OCI-LY3 (cell line): Measurements from ENCODE around the gene N4BP2.

Experiments used
- H2AFZ ChIP-seq: fragments of 200-600, 300-600 bp; shearing (Covaris generic); 2 replicates; pipeline ENCODE4 v1.6.0; 2014; ENCODE audit warnings: antibody characterized with exemption, low read depth, low read length
- H3K27ac ChIP-seq: fragments of 200-600, 300-600 bp; sonication (generic); 2 replicates; pipeline ENCODE4 v1.5.1; 2014; ENCODE audit warnings: mild to moderate bottlenecking, low read length, moderate library complexity, mixed read lengths
- H3K27me3 ChIP-seq: fragments of 200-600, 300-600 bp; sonication (generic); 2 replicates; pipeline ENCODE4 v1.6.1; 2014; ENCODE audit warnings: low read depth, low read length, mixed read lengths
- H3K36me3 ChIP-seq: fragments of 200-600, 300-600 bp; sonication (generic); replicated peaks from 2 replicates; pipeline ENCODE3; 2014; ENCODE audit warnings: low read depth, low read length, mixed read lengths
- H3K4me1 ChIP-seq: fragments of 300-600, 200-600 bp; sonication (generic); 2 replicates; pipeline ENCODE4 v1.6.1; 2014; ENCODE audit warnings: low read length, mixed read lengths
- H3K4me2 ChIP-seq: fragments of 200-600, 300-600 bp; sonication (generic); 2 replicates; pipeline ENCODE4 v1.6.1; 2014; ENCODE audit warnings: low read length, mixed read lengths
- H3K4me3 ChIP-seq: fragments of 300-600, 200-600 bp; sonication (generic); 2 replicates; pipeline ENCODE4 v1.5.1; 2014; ENCODE audit warnings: antibody characterized with exemption, mild to moderate bottlenecking, low read length, moderate library complexity
- H3K79me2 ChIP-seq: fragments of 300-600, 200-600 bp; shearing (Covaris generic); 2 replicates; pipeline ENCODE4 v1.6.1; 2014; ENCODE audit warnings: mild to moderate bottlenecking, low read length, mixed read lengths
- H3K9ac ChIP-seq: fragments of 300-600, 200-600 bp; shearing (Covaris generic); 2 replicates; pipeline ENCODE4 v1.6.0; 2014; ENCODE audit warnings: mild to moderate bottlenecking, low read length, moderate library complexity
- H3K9me3 ChIP-seq: fragments of 200-600, 300-600 bp; shearing (Covaris generic); 2 replicates; pipeline ENCODE4 v1.6.1; 2014; ENCODE audit warnings: low read length, mixed read lengths; ENCODE audit not compliant: insufficient read depth
- H4K20me1 ChIP-seq: fragments of 200-600, 300-600 bp; sonication (generic); 2 replicates; pipeline ENCODE4 v1.6.1; 2016; ENCODE audit warnings: low read length, mixed read lengths; ENCODE audit not compliant: insufficient read depth
- CTCF ChIP-seq: fragments of 200-600, 300-600 bp; sonication (generic); IDR thresholded peaks from 2 replicates; pipeline ENCODE4 v1.5.1; 2014; ENCODE audit warnings: antibody characterized with exemption, low read length, low read depth
- EZH2phosphoT487 ChIP-seq: fragments of 200-600 bp; shearing (Covaris generic); IDR thresholded peaks from 2 replicates; pipeline ENCODE4 v1.6.1; 2018; ENCODE audit warnings: antibody characterized with exemption, mixed run types, low read depth

Gene N4BP2

GRCh38 chr4:40204507-40205258 lies 148.0 kb downstream of the N4BP2 start:
- H2AFZ ChIP-seq: no peak overlapping the region
- H3K36me3 ChIP-seq: peaks cover 42% of the 10 kb centered on the region
- H3K27ac ChIP-seq: peak overlapping the region; percentile 79
- TF ChIP-seq EZH2phosphoT487 (no peak), CTCF (no peak)
- peak overlapping the region; percentile 61 for H3K9ac ChIP-seq
- no peaks in the 10 kb centered on the region for H3K27me3 ChIP-seq
- H3K79me2 ChIP-seq: peaks cover 100% of the 10 kb centered on the region
- H4K20me1 ChIP-seq: peaks cover 93% of the 10 kb centered on the region
- H3K4me1 ChIP-seq: peaks cover 79% of the 10 kb centered on the region
- H3K4me2 ChIP-seq: peak overlapping the region; percentile 83
- H3K4me3 ChIP-seq: peak overlapping the region; percentile 71
- H3K9me3 ChIP-seq: no peaks in the 10 kb centered on the region

DNA sequence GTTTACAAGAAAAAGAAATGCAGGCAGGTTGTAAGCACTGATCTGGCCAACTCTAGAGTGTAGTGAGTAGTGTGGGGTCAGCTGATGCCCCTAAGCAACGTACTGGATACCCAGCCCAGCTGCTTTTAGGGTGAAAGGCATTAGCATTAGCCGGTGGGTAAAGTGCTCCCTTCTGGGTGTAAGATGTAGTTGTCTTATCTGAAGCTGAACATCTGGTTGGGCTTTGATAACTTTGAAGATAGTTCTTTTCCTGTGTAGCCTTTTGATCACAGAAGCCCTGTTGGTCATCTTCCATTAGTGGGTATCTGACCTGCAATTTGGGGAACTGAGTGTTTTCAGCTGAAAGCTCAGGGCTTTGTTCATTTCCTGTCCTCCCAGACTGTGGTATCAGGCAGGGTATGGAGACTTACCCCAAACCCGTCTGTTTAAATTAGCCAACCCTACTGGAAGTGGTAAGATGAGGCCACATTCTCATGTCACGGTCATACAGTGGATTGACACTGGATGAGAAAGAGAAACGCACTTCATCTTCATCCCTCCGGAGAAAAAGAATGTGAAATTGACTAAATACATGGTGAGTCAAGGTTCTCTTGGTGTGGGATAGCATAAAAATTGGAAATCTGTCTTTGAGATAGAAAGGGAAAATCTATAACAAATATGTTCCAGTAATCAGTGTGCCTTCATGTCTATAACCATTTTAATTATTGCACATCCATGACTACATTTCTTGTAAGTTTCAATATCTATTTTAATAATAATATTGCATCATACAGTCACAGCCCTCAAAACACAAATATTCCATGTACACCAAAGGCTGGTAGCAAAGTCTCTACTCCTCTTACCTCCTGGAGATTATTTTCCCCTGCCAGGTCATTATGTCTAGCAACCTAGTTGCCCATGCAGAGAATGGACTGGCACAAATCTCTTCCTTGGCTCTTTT lies 148.9 kb downstream of the N4BP2 start:
- Histone ChIP-seq H3K79me2 (peaks cover 100% of the 10 kb centered on the region), H3K4me2 (peak overlapping the region; percentile 83), H3K9me3 (no peaks in the 10 kb centered on the region), H3K4me1 (peaks cover 88% of the 10 kb centered on the region), H3K36me3 (peaks cover 46% of the 10 kb centered on the region), H3K4me3 (peak overlapping the region; percentile 71), H3K27me3 (no peaks in the 10 kb centered on the region), H2AFZ (no peak overlapping the region), H3K9ac (peak overlapping the region; percentile 61), H4K20me1 (peaks cover 93% of the 10 kb centered on the region), H3K27ac (peak overlapping the region; percentile 79)
- TF ChIP-seq EZH2phosphoT487 (no peak), CTCF (no peak)

GRCh38 chr4:40206426-40206825 lies 149.8 kb downstream of the N4BP2 start:
- H3K9ac ChIP-seq: peak overlapping the region; percentile 61
- H3K4me3 ChIP-seq: peak overlapping the region; percentile 71
- H3K4me2 ChIP-seq: peak overlapping the region; percentile 83

More at GRCh38 chr4:40206426-40206825, 149.8 kb downstream of the N4BP2 start:
- Histone ChIP-seq H3K79me2 (peaks cover 100% of the 10 kb centered on the region), H3K36me3 (peaks cover 42% of the 10 kb centered on the region), H2AFZ (no peak overlapping the region), H4K20me1 (peaks cover 91% of the 10 kb centered on the region), H3K27me3 (no peaks in the 10 kb centered on the region), H3K27ac (peak overlapping the region; percentile 79), H3K9me3 (no peaks in the 10 kb centered on the region), H3K4me1 (peaks cover 89% of the 10 kb centered on the region)
- TF ChIP-seq EZH2phosphoT487 (no peak), CTCF (no peak)
